H9 (cell line): ENCODE measurements around the gene ADGRL3. TPM values are rescaled to one million over a fixed set of nuclear protein-coding genes. Genes with fewer than 3 reads are reported as not detected.
A peak's percentile ranks its signal among the peaks of the same experiment; 100 is the strongest.

ENCODE experiments used
- DNase-seq: peaks from one replicate; pipeline ENCODE4 v3.0.0-alpha.2; 2017
- H2AFZ ChIP-seq: one replicate; pipeline ENCODE4 v1.6.1; 2013; ENCODE audit warnings: mild to moderate bottlenecking, low read length, control low read depth, moderate library complexity
- H2AK5ac ChIP-seq: 2 replicates; pipeline ENCODE4 v1.6.1; 2013; ENCODE audit warnings: low read length, control low read depth, mixed read lengths; ENCODE audit not compliant: insufficient read length
- H2BK120ac ChIP-seq: one replicate; pipeline ENCODE4 v1.6.1; 2013; ENCODE audit warnings: low read depth, mild to moderate bottlenecking, low read length, control low read depth, inconsistent platforms; ENCODE audit not compliant: poor library complexity, severe bottlenecking
- H2BK12ac ChIP-seq: 2 replicates; pipeline ENCODE4 v1.6.1; 2013; ENCODE audit warnings: low read length, control low read depth, mixed read lengths, low read depth; ENCODE audit not compliant: insufficient read length
- H2BK15ac ChIP-seq: 2 replicates; pipeline ENCODE4 v1.6.1; 2013; ENCODE audit warnings: low read depth, low read length, control low read depth
- H2BK20ac ChIP-seq: one replicate; pipeline ENCODE4 v1.6.1; 2013; ENCODE audit warnings: low read depth, mild to moderate bottlenecking, low read length, control low read depth, inconsistent platforms; ENCODE audit not compliant: poor library complexity, severe bottlenecking
- H2BK5ac ChIP-seq: 2 replicates; pipeline ENCODE4 v1.6.1; 2013; ENCODE audit warnings: low read length, control low read depth, mixed read lengths; ENCODE audit not compliant: insufficient read length
- H3K14ac ChIP-seq: 2 replicates; pipeline ENCODE4 v1.6.1; 2013; ENCODE audit warnings: low read length, control low read depth; ENCODE audit not compliant: insufficient read depth
- H3K18ac ChIP-seq: 2 replicates; pipeline ENCODE4 v1.6.1; 2013; ENCODE audit warnings: low read depth, mild to moderate bottlenecking, mixed read lengths, low read length, control low read depth; ENCODE audit not compliant: insufficient read length
- H3K23ac ChIP-seq: 2 replicates; pipeline ENCODE4 v1.6.1; 2013; ENCODE audit warnings: low read length, control low read depth, mixed read lengths, low read depth; ENCODE audit not compliant: insufficient read length
- H3K23me2 ChIP-seq: 2 replicates; pipeline ENCODE4 v1.6.1; 2013; ENCODE audit warnings: low read depth, mild to moderate bottlenecking, mixed read lengths, low read length, control low read depth; ENCODE audit not compliant: insufficient read length, poor library complexity, severe bottlenecking
- H3K27ac ChIP-seq: 2 replicates; pipeline ENCODE4 v1.5.1; 2013; ENCODE audit warnings: low read length, control low read depth, mixed read lengths, low read depth; ENCODE audit not compliant: insufficient read length
- H3K27me3 ChIP-seq: 2 replicates; pipeline ENCODE4 v1.6.1; 2013; ENCODE audit warnings: low read length, control low read depth, inconsistent platforms; ENCODE audit not compliant: insufficient read depth
- H3K4ac ChIP-seq: 2 replicates; pipeline ENCODE4 v1.6.1; 2013; ENCODE audit warnings: low read depth, mild to moderate bottlenecking, control low read depth, inconsistent platforms, low read length, moderate library complexity
- H3K4me1 ChIP-seq: 2 replicates; pipeline ENCODE4 v1.6.1; 2013; ENCODE audit warnings: low read length, control low read depth, inconsistent platforms; ENCODE audit not compliant: insufficient read depth
- H3K4me2 ChIP-seq: 2 replicates; pipeline ENCODE4 v1.6.1; 2013; ENCODE audit warnings: low read length, control low read depth, mixed read lengths; ENCODE audit not compliant: insufficient read length, insufficient read depth
- H3K56ac ChIP-seq: 2 replicates; pipeline ENCODE4 v1.6.1; 2013; ENCODE audit warnings: low read depth, mild to moderate bottlenecking, mixed read lengths, low read length, control low read depth; ENCODE audit not compliant: insufficient read length
- H3K79me1 ChIP-seq: 2 replicates; pipeline ENCODE4 v1.6.1; 2013; ENCODE audit warnings: low read depth, mild to moderate bottlenecking, moderate library complexity, low read length, control low read depth, inconsistent platforms; ENCODE audit not compliant: insufficient read depth, poor library complexity, severe bottlenecking
- H3K79me2 ChIP-seq: 2 replicates; pipeline ENCODE4 v1.6.1; 2013; ENCODE audit warnings: low read length, control low read depth, inconsistent platforms; ENCODE audit not compliant: insufficient read depth
- H3K9ac ChIP-seq: 2 replicates; pipeline ENCODE4 v1.6.1; 2013; ENCODE audit warnings: low read length, control low read depth, mixed read lengths; ENCODE audit not compliant: insufficient read length; ENCODE audit errors: extremely low read depth
- H3K9me3 ChIP-seq: one replicate; pipeline ENCODE4 v1.6.1; 2013; ENCODE audit warnings: low read depth, low read length, inconsistent platforms; ENCODE audit not compliant: control insufficient read depth
- H3T11ph ChIP-seq: one replicate; pipeline ENCODE4 v1.6.1; 2013; ENCODE audit warnings: mild to moderate bottlenecking, low read length, control low read depth, inconsistent platforms
- H4K20me1 ChIP-seq: one replicate; pipeline ENCODE4 v1.6.1; 2013; ENCODE audit not compliant: control insufficient read depth, insufficient read length, insufficient read depth
- H4K5ac ChIP-seq: 2 replicates; pipeline ENCODE4 v1.6.1; 2013; ENCODE audit warnings: low read depth, mild to moderate bottlenecking, mixed read lengths, low read length, control low read depth; ENCODE audit not compliant: insufficient read length
- H4K8ac ChIP-seq: replicated peaks from 2 replicates; pipeline ENCODE4 v1.6.1; 2013; ENCODE audit warnings: low read length, control low read depth, mixed read lengths, low read depth; ENCODE audit not compliant: insufficient read length
- H4K91ac ChIP-seq: 2 replicates; pipeline ENCODE4 v1.6.1; 2013; ENCODE audit warnings: low read depth, mild to moderate bottlenecking, moderate library complexity, mixed read lengths, low read length, control low read depth; ENCODE audit not compliant: insufficient read length
- H3K27ac Mint-ChIP-seq, 3 experiments: 2 replicates in 2 of 3; 3 replicates in 1 of 3; pipeline ENCODE4 v1.8.0; 2020 to 2021; ENCODE audit warnings: mixed read lengths in 3 of 3, mild to moderate bottlenecking in 1 of 3, moderate library complexity in 1 of 3
- H3K27me3 Mint-ChIP-seq: 2 replicates; pipeline ENCODE4 v1.8.0; 2021; ENCODE audit warnings: low read depth, mild to moderate bottlenecking, moderate library complexity, mixed read lengths
- H3K36me3 Mint-ChIP-seq, 3 experiments: 2 replicates in 2 of 3; 3 replicates in 1 of 3; pipeline ENCODE4 v1.8.0; 2020 to 2021; ENCODE audit warnings: low read depth in 3 of 3, mixed read lengths in 3 of 3; ENCODE audit not compliant: insufficient read depth in 1 of 3
- H3K4me1 Mint-ChIP-seq, 2 experiments: 2 replicates each; pipeline ENCODE4 v1.8.0; 2020; ENCODE audit warnings: mixed read lengths in 2 of 2
- H3K4me3 Mint-ChIP-seq, 2 experiments: 2 replicates in 1 of 2; 3 replicates in 1 of 2; pipeline ENCODE4 v1.8.0; 2020 to 2021; ENCODE audit warnings: mild to moderate bottlenecking in 2 of 2, mixed read lengths in 2 of 2, moderate library complexity in 1 of 2
- H3K9me3 Mint-ChIP-seq, 2 experiments: 2 replicates in 1 of 2; 3 replicates in 1 of 2; pipeline ENCODE4 v1.8.0; 2020; ENCODE audit warnings: mild to moderate bottlenecking in 2 of 2, mixed read lengths in 2 of 2, moderate library complexity in 1 of 2
- WGBS: extraction: QIAGEN DNeasy Blood & Tissue Kit; methylation state at CpG from one replicate; pipeline ENCODE4 v1.1.7; 2013; ENCODE audit warnings: missing lambda C conversion rate, low lambda C conversion rate, mixed read lengths; ENCODE audit not compliant: insufficient read length; ENCODE audit errors: extremely low coverage; 5-methylcytosine and 5-hydroxymethylcytosine counted together
- total RNA-seq: library from RNA; stranded (reverse); gene quantifications from 2 replicates; pipeline ENCODE4 v1.2.1, GENCODE V29; 2021
- TF ChIP-seq, protein P1 (sequence below): fragments of 200-600 bp; sonication (generic); conservative IDR thresholded peaks from 3 replicates; pipeline ENCODE4 v1.8.0; 2021; ENCODE audit warnings: antibody characterized with exemption, mild to moderate bottlenecking

Gene ADGRL3
- total RNA-seq, 1 experiment from 2014 or later, result 5.9 TPM

DNA sequence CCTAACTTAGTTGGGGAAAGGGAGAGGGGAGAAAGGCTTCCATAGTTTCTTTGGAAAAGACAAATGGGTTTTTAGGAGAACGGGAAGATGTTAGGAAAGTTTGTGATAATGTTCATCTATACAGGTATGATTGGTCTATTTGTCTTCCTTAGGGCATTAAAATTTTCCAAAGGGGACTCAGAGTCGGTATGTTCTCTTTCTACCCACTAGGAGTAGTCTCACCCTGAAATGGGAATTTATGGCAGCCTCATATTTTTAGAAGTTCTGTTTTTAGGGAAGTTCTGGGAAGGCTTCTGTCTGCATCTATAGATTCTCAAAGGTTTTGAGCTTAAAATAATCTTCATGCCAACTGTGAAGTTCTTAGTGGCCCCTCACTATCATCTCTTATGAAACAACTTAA lies 637.3 kb downstream of the ADGRL3 start:
- no peak overlapping the region for H2BK120ac ChIP-seq
- H2BK12ac ChIP-seq, result no peak overlapping the region
- no peak overlapping the region for H2BK5ac ChIP-seq
- H2BK15ac ChIP-seq, result no peak overlapping the region
- H3K27ac ChIP-seq, result peak overlapping the region; percentile 10
- DNase-seq, result no peak
- H3K27me3 ChIP-seq, result no peaks in the 10 kb centered on the region
- peaks cover 72 to 76% of the 10 kb centered on the region in 2 experiments for H3K4me1 Mint-ChIP-seq
- H3K23me2 ChIP-seq, result no peaks in the 10 kb centered on the region
- no peak overlapping the region for H3K23ac ChIP-seq
- no peak overlapping the region for H4K8ac ChIP-seq
- peaks cover 8% of the 10 kb centered on the region; the same call in 1 of the 2 replicates for H3K4me1 ChIP-seq
- peaks cover 0 to 12% (median 1%) of the 10 kb centered on the region in 3 experiments; a peak in 6 of 7 replicates for H3K36me3 Mint-ChIP-seq
- no peaks in the 10 kb centered on the region for H3K79me1 ChIP-seq
- H2AK5ac ChIP-seq, result no peak overlapping the region
- no peaks in the 10 kb centered on the region for H3K79me2 ChIP-seq
- H3K4ac ChIP-seq, result no peak overlapping the region
- no peak overlapping the region for H3K14ac ChIP-seq
- no peak overlapping the region for H2BK20ac ChIP-seq
- TF ChIP-seq, protein P1, sequence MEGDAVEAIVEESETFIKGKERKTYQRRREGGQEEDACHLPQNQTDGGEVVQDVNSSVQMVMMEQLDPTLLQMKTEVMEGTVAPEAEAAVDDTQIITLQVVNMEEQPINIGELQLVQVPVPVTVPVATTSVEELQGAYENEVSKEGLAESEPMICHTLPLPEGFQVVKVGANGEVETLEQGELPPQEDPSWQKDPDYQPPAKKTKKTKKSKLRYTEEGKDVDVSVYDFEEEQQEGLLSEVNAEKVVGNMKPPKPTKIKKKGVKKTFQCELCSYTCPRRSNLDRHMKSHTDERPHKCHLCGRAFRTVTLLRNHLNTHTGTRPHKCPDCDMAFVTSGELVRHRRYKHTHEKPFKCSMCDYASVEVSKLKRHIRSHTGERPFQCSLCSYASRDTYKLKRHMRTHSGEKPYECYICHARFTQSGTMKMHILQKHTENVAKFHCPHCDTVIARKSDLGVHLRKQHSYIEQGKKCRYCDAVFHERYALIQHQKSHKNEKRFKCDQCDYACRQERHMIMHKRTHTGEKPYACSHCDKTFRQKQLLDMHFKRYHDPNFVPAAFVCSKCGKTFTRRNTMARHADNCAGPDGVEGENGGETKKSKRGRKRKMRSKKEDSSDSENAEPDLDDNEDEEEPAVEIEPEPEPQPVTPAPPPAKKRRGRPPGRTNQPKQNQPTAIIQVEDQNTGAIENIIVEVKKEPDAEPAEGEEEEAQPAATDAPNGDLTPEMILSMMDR, result peak; percentile 57
- H3K56ac ChIP-seq, result no peak overlapping the region
- no CpG with 5 or more reads among the region's 2 CpGs for WGBS
- H4K5ac ChIP-seq, result no peak overlapping the region
- no peak overlapping the region for H3T11ph ChIP-seq
- H2AFZ ChIP-seq, result no peak overlapping the region
- H3K9me3 Mint-ChIP-seq, result peaks cover 0 to 4% of the 10 kb centered on the region in 2 experiments; a peak in 1 of 5 replicates
- H3K4me2 ChIP-seq, result peak overlapping the region; percentile 24
- H3K4me3 Mint-ChIP-seq, result peak overlapping the region in 1 of 2 experiments; percentile 5; a peak in 1 of 5 replicates
- no peaks in the 10 kb centered on the region for H4K20me1 ChIP-seq
- H3K18ac ChIP-seq, result no peak overlapping the region
- no peaks in the 10 kb centered on the region for H3K9me3 ChIP-seq
- no peak overlapping the region for H3K9ac ChIP-seq
- H3K27me3 Mint-ChIP-seq, result no peaks in the 10 kb centered on the region
- H3K27ac Mint-ChIP-seq, result peak overlapping the region; percentile 58 to 99 (median 81); a peak in 5 of 7 replicates
- H4K91ac ChIP-seq, result no peak overlapping the region
